Activated B cell treated with CpG ODN at 0.5 μM for 24 hours (primary cell): ENCODE data around the gene BHLHE40. TPM values are rescaled to one million over a fixed set of nuclear protein-coding genes. Genes with fewer than 3 reads are reported as not detected.
A peak's percentile ranks its signal among the peaks of the same experiment; 100 is the strongest.

Source experiments
- ATAC-seq: fragments of 200-7000 bp; cut with Tn5 transposase; one replicate; pipeline ENCODE4 v1.10.0; 2021; ENCODE audit warnings: low read depth, mild to moderate bottlenecking, moderate library complexity
- CTCF ChIA-PET: fragments of 350-600 bp; sonication (Branson Sonifier 250); formaldehyde crosslinking; loops from one replicate; lab custom pipeline; 2021; ENCODE audit warnings: antibody characterized with exemption; lab: Charles Lee
- POLR2A ChIA-PET: fragments of 350-600 bp; sonication (Branson Sonifier 250); formaldehyde crosslinking; loops from one replicate; lab custom pipeline; 2021; ENCODE audit warnings: antibody characterized with exemption; lab: Charles Lee
- DNase-seq: peaks from one replicate; pipeline ENCODE4 v3.0.0; 2022
- H3K27ac Mint-ChIP-seq: one replicate; pipeline ENCODE4 v1.8.0; 2020; ENCODE audit warnings: mixed read lengths
- H3K27me3 Mint-ChIP-seq: one replicate; pipeline ENCODE4 v1.8.0; 2021; ENCODE audit warnings: mixed read lengths
- H3K36me3 Mint-ChIP-seq: one replicate; pipeline ENCODE4 v1.8.0; 2021; ENCODE audit warnings: low read depth, mixed read lengths
- H3K4me1 Mint-ChIP-seq: one replicate; pipeline ENCODE4 v1.8.0; 2021; ENCODE audit warnings: mixed read lengths
- H3K4me3 Mint-ChIP-seq: one replicate; pipeline ENCODE4 v1.8.0; 2020; ENCODE audit warnings: mild to moderate bottlenecking, mixed read lengths
- H3K9me3 Mint-ChIP-seq: one replicate; pipeline ENCODE4 v1.8.0; 2020; ENCODE audit warnings: mixed read lengths
- CTCF ChIP-seq: fragments of 200-600 bp; IDR thresholded peaks from one replicate; pipeline ENCODE4 v1.8.0; 2022; ENCODE audit warnings: antibody characterized with exemption, mild to moderate bottlenecking
- intact Hi-C: fragments of 100-400 bp; cut with micrococcal nuclease; formaldehyde crosslinking; loops from one replicate; pipeline ENCODE4 v1.15.1; 2024
- total RNA-seq: library from RNA; stranded (reverse); gene quantifications from 2 replicates; pipeline ENCODE4 v1.2.3, GENCODE V29; 2022

Gene BHLHE40
- total RNA-seq, 1 donor from 2014 or later, result 41.5 TPM

- TF ChIP-seq CTCF, result no peak
- CTCF ChIA-PET, result interaction anchor here (1.5 kb wide), 1 partner anchor 294 kb away, joined by 4 read pairs; no protein-coding TSS in a partner anchor
- DNase-seq (no peak), ATAC-seq (no peak)
- POLR2A ChIA-PET, result interaction anchor here (1.3 to 4.3 kb wide), 2 partner anchors 20 to 28 kb away, joined by 9 to 70 read pairs; no protein-coding TSS in a partner anchor
- Mint-ChIP-seq H3K36me3 (no peaks in the 10 kb centered on the region), H3K4me1 (peaks cover 53% of the 10 kb centered on the region), H3K27ac (peak overlapping the region; percentile 42), H3K4me3 (no peak overlapping the region), H3K9me3 (no peaks in the 10 kb centered on the region), H3K27me3 (no peaks in the 10 kb centered on the region)
- intact Hi-C loops, result no loop called here
Measured at GRCh38 chr3:5005367-5005766, 26.1 kb downstream of the BHLHE40 start.

GRCh38 chr3:5006755-5007202, 27.5 kb downstream of the BHLHE40 start:
- POLR2A ChIA-PET, result interaction anchor here (0.5 to 4.3 kb wide), 7 partner anchors 10 to 230 kb away, joined by 3 to 80 read pairs (median 4); partner anchors contain the start of gene BHLHE40
- H3K4me3 Mint-ChIP-seq, result peak overlapping the region; percentile 62
- H3K4me1 Mint-ChIP-seq, result peaks cover 67% of the 10 kb centered on the region
- no peaks in the 10 kb centered on the region for H3K27me3 Mint-ChIP-seq
- CTCF ChIA-PET, result interaction anchor here (2.7 kb wide), 1 partner anchor 22 kb away, joined by 11 read pairs; no protein-coding TSS in a partner anchor
- intact Hi-C loops, result loop anchor here (1.0 kb wide), 1 partner anchor 22 kb away; no protein-coding TSS in a partner anchor
- peak overlapping the region; percentile 84 for H3K27ac Mint-ChIP-seq
- DNase-seq, result peak; percentile 58
- no peaks in the 10 kb centered on the region for H3K36me3 Mint-ChIP-seq
- ATAC-seq, result peak; percentile 62
- TF ChIP-seq CTCF, result no peak
- H3K9me3 Mint-ChIP-seq, result no peaks in the 10 kb centered on the region

- intact Hi-C loops, result no loop called here
- peak overlapping the region; percentile 84 for H3K27ac Mint-ChIP-seq
- peaks cover 78% of the 10 kb centered on the region for H3K4me1 Mint-ChIP-seq
- POLR2A ChIA-PET, result interaction anchor here (0.6 to 4.3 kb wide), 8 partner anchors 9 to 515 kb away, joined by 3 to 80 read pairs (median 6); partner anchors contain the start of genes BHLHE40 and ITPR1
- no peaks in the 10 kb centered on the region for H3K27me3 Mint-ChIP-seq
- no peak for ATAC-seq
- peak overlapping the region; percentile 17 for H3K4me3 Mint-ChIP-seq
- no peak for TF ChIP-seq CTCF
- CTCF ChIA-PET, result interaction anchor here (1.8 to 2.7 kb wide), 3 partner anchors 23 to 50 kb away, joined by 5 to 11 read pairs (median 7); partner anchors contain the start of gene BHLHE40
- no peak for DNase-seq
- H3K36me3 Mint-ChIP-seq, result no peaks in the 10 kb centered on the region
- H3K9me3 Mint-ChIP-seq, result no peaks in the 10 kb centered on the region
Measured at GRCh38 chr3:5007873-5008272, 28.6 kb downstream of the BHLHE40 start.

- intact Hi-C loops, result no loop called here
- CTCF ChIA-PET, result interaction anchor here (1.2 kb wide), 1 partner anchor 25 kb away, joined by 3 read pairs; no protein-coding TSS in a partner anchor
- H3K27ac Mint-ChIP-seq, result no peak overlapping the region
Measured at GRCh38 chr3:5009506-5010109, 30.4 kb downstream of the BHLHE40 start.

More at GRCh38 chr3:5009506-5010109, 30.4 kb downstream of the BHLHE40 start:
- no peaks in the 10 kb centered on the region for H3K9me3 Mint-ChIP-seq
- no peak for TF ChIP-seq CTCF
- no peaks in the 10 kb centered on the region for H3K27me3 Mint-ChIP-seq
- H3K4me1 Mint-ChIP-seq, result peaks cover 92% of the 10 kb centered on the region
- DNase-seq, result no peak
- ATAC-seq, result no peak
- H3K36me3 Mint-ChIP-seq, result no peaks in the 10 kb centered on the region
- POLR2A ChIA-PET, result interaction anchor here (1.7 to 4.3 kb wide), 3 partner anchors 16 to 30 kb away, joined by 5 to 80 read pairs (median 70); partner anchors contain the start of gene BHLHE40
- H3K4me3 Mint-ChIP-seq, result no peak overlapping the region
